ENCODE measurements around the gene TMEM151B.

- no peak for TF ChIP-seq CTCF (conservative IDR thresholded peaks at IDR 0.05; ENCODE audit: low read depth, low read length)
- no peak for TF ChIP-seq EZH2phosphoT487 (IDR thresholded peaks at IDR 0.05; ENCODE audit: borderline replicate concordance, low read length)
These were observed 86.2 kb downstream of the TMEM151B start for GRCh38 chr6:44356487-44356886.

Data from PC-3 (cell line).